Measurements from ENCODE around the gene HLA-C.

- TF ChIP-seq EZH2phosphoT487 (IDR thresholded peaks at IDR 0.05; ENCODE audit: borderline replicate concordance, low read depth) = no peak
- no peak for TF ChIP-seq POLR2AphosphoS5 (IDR thresholded peaks at IDR 0.05; ENCODE audit: low read depth, low read length)
- no peak for TF ChIP-seq RAD21 (IDR thresholded peaks at IDR 0.05; ENCODE audit: low read length)
- TF ChIP-seq TEAD4 (IDR thresholded peaks at IDR 0.05; ENCODE audit: borderline replicate concordance, insufficient read depth) = no peak
- no peak for TF ChIP-seq MAX (IDR thresholded peaks at IDR 0.05; ENCODE audit: low read depth)
- no peak for TF ChIP-seq MXI1 (IDR thresholded peaks at IDR 0.05; ENCODE audit: low read depth, low read length)
- TF ChIP-seq MEF2A (IDR thresholded peaks at IDR 0.05; ENCODE audit: borderline replicate concordance, low read depth) = no peak
- no peak for TF ChIP-seq CTCF (IDR thresholded peaks at IDR 0.05)
- no peak for TF ChIP-seq EP300 (IDR thresholded peaks at IDR 0.05; ENCODE audit: borderline replicate concordance in 1 of 2, low read depth in 1 of 2, low read length in 1 of 2)
- no peak for TF ChIP-seq CHD2 (IDR thresholded peaks at IDR 0.05; ENCODE audit: low read length, partially characterized antibody)
- TF ChIP-seq SIN3A (IDR thresholded peaks at IDR 0.05; ENCODE audit: borderline replicate concordance, low read depth, low read length) = no peak
- no peak for TF ChIP-seq REST (IDR thresholded peaks at IDR 0.05; ENCODE audit: low read depth, low read length)
- TF ChIP-seq, protein P1, sequence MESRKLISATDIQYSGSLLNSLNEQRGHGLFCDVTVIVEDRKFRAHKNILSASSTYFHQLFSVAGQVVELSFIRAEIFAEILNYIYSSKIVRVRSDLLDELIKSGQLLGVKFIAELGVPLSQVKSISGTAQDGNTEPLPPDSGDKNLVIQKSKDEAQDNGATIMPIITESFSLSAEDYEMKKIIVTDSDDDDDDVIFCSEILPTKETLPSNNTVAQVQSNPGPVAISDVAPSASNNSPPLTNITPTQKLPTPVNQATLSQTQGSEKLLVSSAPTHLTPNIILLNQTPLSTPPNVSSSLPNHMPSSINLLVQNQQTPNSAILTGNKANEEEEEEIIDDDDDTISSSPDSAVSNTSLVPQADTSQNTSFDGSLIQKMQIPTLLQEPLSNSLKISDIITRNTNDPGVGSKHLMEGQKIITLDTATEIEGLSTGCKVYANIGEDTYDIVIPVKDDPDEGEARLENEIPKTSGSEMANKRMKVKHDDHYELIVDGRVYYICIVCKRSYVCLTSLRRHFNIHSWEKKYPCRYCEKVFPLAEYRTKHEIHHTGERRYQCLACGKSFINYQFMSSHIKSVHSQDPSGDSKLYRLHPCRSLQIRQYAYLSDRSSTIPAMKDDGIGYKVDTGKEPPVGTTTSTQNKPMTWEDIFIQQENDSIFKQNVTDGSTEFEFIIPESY (IDR thresholded peaks at IDR 0.05; ENCODE audit: borderline replicate concordance, low read depth) = no peak
Measured at GRCh38 chr6:31308845-31309175, 36.9 kb upstream of the HLA-C start.

Data from SK-N-SH (cell line).